ENCODE data around the gene ATP8B4. TPM values are rescaled to one million over a fixed set of nuclear protein-coding genes. Genes with fewer than 3 reads are reported as not detected.
A peak's percentile ranks its signal among the peaks of the same experiment; 100 is the strongest.

Gene ATP8B4
- total and polyA plus RNA-seq, 4 donors = 1.9 to 19.7 (median 12.4) TPM

DNA sequence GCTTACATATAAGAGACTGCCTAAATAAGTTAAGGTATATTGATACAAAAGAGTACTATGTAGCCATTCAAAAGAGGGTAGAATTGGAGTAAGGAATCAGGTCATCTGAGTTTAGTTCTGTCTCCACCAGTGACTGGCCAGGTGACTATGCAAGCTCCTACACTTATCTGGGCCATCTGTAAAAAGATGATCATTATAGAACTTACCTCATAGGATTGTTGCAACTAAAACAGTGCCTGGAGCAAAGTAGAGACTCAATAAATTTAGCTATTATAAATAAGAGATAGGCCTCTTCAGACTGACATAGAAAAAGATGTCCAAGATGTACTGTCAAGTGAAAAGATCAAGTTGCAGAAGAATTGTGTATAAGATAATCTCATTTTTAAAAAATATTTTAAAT, 1.7 kb upstream of the ATP8B4 start (continued):
- no peak for TF ChIP-seq SP1 (IDR thresholded peaks at IDR 0.05)
- TF ChIP-seq EGR1 (IDR thresholded peaks at IDR 0.05; ENCODE audit: low read depth in 2 of 2) = no peak
- TF ChIP-seq TAF1 (conservative IDR thresholded peaks at IDR 0.05) = no peak
- TF ChIP-seq, protein P1, sequence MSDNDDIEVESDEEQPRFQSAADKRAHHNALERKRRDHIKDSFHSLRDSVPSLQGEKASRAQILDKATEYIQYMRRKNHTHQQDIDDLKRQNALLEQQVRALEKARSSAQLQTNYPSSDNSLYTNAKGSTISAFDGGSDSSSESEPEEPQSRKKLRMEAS (IDR thresholded peaks at IDR 0.05) = no peak

- H3K36me3 ChIP-seq (ENCODE audit: control insufficient read depth in 4 of 4, insufficient read depth in 3 of 4, low read depth in 1 of 4, low read length in 3 of 4) = no peaks in the 10 kb centered on the region
Measured at GRCh38 chr15:50117431-50118027, 1.5 kb downstream of the ATP8B4 start.

GRCh38 chr15:50116477-50116876, 2.6 kb downstream of the ATP8B4 start:
- H3K36me3 ChIP-seq (ENCODE audit: control insufficient read depth in 4 of 4, insufficient read depth in 3 of 4, low read depth in 1 of 4, low read length in 3 of 4) = no peaks in the 10 kb centered on the region
- no peaks in the 10 kb centered on the region for H3K4me1 ChIP-seq (ENCODE audit: control insufficient read depth in 4 of 4, insufficient read depth in 4 of 4, low read length in 3 of 4)
- WGBS = 29% methylated on average over 3 of the region's 3 CpGs
- no peak overlapping the region for H3K4me3 ChIP-seq (ENCODE audit: low read depth in 1 of 3, low read length in 3 of 3)
- H3K27me3 ChIP-seq (ENCODE audit: control insufficient read depth in 4 of 4, insufficient read depth in 4 of 4, low read length in 3 of 4) = no peaks in the 10 kb centered on the region
- no peak overlapping the region for H3K27ac ChIP-seq (ENCODE audit: low read depth in 1 of 2, low read length in 2 of 2)
- H3K9me3 ChIP-seq (ENCODE audit: control insufficient read depth in 4 of 4, low read length in 3 of 4) = no peaks in the 10 kb centered on the region
- peak in 1 of 2 donors; percentile 46 for TF ChIP-seq RAD21 (IDR thresholded peaks at IDR 0.05)
- TF ChIP-seq HNF4A (conservative IDR thresholded peaks at IDR 0.05) = peak in 1 of 2 donors; percentile 47
- peak in 1 of 2 donors; percentile 71 for TF ChIP-seq RXRA (IDR thresholded peaks at IDR 0.05)
- no peak for TF ChIP-seq SP1 (IDR thresholded peaks at IDR 0.05)
- no peak overlapping the region for H3K9ac ChIP-seq (ENCODE audit: low read depth in 1 of 2, low read length in 2 of 2)
- DNase-seq (ENCODE audit: low spot score) = no peak

More at GRCh38 chr15:50117431-50118027, 1.5 kb downstream of the ATP8B4 start:
- Histone ChIP-seq H3K27me3 (ENCODE audit: control insufficient read depth in 4 of 4, insufficient read depth in 4 of 4, low read length in 3 of 4) (no peaks in the 10 kb centered on the region), H3K9ac (ENCODE audit: low read depth in 1 of 2, low read length in 2 of 2) (no peak overlapping the region), H3K4me3 (ENCODE audit: low read depth in 1 of 3, low read length in 3 of 3) (no peak overlapping the region), H3K27ac (ENCODE audit: low read depth in 1 of 2, low read length in 2 of 2) (no peak overlapping the region), H3K9me3 (ENCODE audit: control insufficient read depth in 4 of 4, low read length in 3 of 4) (no peaks in the 10 kb centered on the region), H3K4me1 (ENCODE audit: control insufficient read depth in 4 of 4, insufficient read depth in 4 of 4, low read length in 3 of 4) (no peaks in the 10 kb centered on the region)
- TF ChIP-seq EGR1 (IDR thresholded peaks at IDR 0.05; ENCODE audit: low read depth in 2 of 2) (no peak), CTCF (IDR thresholded peaks at IDR 0.05; ENCODE audit: low read depth, low read length, missing input control) (no peak), ZBTB33 (IDR thresholded peaks at IDR 0.05) (no peak), RXRA (IDR thresholded peaks at IDR 0.05) (no peak), RAD21 (IDR thresholded peaks at IDR 0.05) (no peak), GABPA (IDR thresholded peaks at IDR 0.05 in 1 of 2, conservative IDR thresholded peaks at IDR 0.05 in 1 of 2) (no peak), SP1 (IDR thresholded peaks at IDR 0.05) (no peak), JUND (IDR thresholded peaks at IDR 0.05) (no peak), NR2F2 (IDR thresholded peaks at IDR 0.05) (no peak)
- TF ChIP-seq, protein P1 (IDR thresholded peaks at IDR 0.05) = no peak
- no peak for DNase-seq (ENCODE audit: low spot score)

Data from liver (tissue), 9 donors.